Vagina (tissue), 2 donors: Measurements from ENCODE around the gene RPP40. TPM values are rescaled to one million over a fixed set of nuclear protein-coding genes. Genes with fewer than 3 reads are reported as not detected.

Source experiments
- DNase-seq, 2 donors: peaks; one replicate each; pipeline ENCODE4 v3.0.0-alpha.2; 2017; ENCODE audit errors: extremely low spot score in 2 of 2
- H3K27ac ChIP-seq: fragments of 200-600 bp; sonication (generic); one replicate; pipeline ENCODE4 v1.5.1; 2019
- H3K27me3 ChIP-seq: fragments of 200-600 bp; sonication (generic); one replicate; pipeline ENCODE4 v1.5.1; 2019
- H3K36me3 ChIP-seq, 2 donors: fragments of 200-600 bp; sonication (generic); one replicate each; pipeline ENCODE4 v1.5.1; 2017 to 2019
- H3K4me1 ChIP-seq: fragments of 200-600 bp; sonication (generic); one replicate; pipeline ENCODE4 v1.5.1; 2019
- H3K4me3 ChIP-seq, 2 donors: fragments of 200-600 bp; sonication (generic); 1 replicate in 1 of 2; 2 replicates in 1 of 2; pipeline ENCODE4 v1.5.1; 2016 to 2019
- H3K9me3 ChIP-seq: fragments of 200-600 bp; sonication (generic); one replicate; pipeline ENCODE4 v1.5.1; 2019
- POLR2A ChIP-seq, 2 donors: fragments of 450-650 bp; IDR thresholded peaks; one replicate each; pipeline ENCODE4 v1.6.1; 2017; ENCODE audit warnings: antibody characterized with exemption in 2 of 2, mild to moderate bottlenecking in 2 of 2, moderate library complexity in 2 of 2
- POLR2AphosphoS5 ChIP-seq, 2 donors: sonication (generic); formaldehyde crosslinking; IDR thresholded peaks; one replicate each; pipeline ENCODE4 v1.9.0; 2017; ENCODE audit warnings: antibody characterized with exemption in 2 of 2, mild to moderate bottlenecking in 2 of 2, low read depth in 1 of 2; ENCODE audit not compliant: insufficient read depth in 1 of 2
- intact Hi-C: fragments of 100-400 bp; cut with DNase I; formaldehyde crosslinking; loops from one replicate; pipeline ENCODE4 v1.15.1; 2023
- total RNA-seq: library from RNA; depleted of rRNA; stranded (reverse); fragments of >200 nt; gene quantifications from one replicate; pipeline ENCODE4 v1.2.3, GENCODE V29; 2016
- TF ChIP-seq, protein P1 (sequence below), 3 experiments: fragments of 450-650 bp in 2 of 3; fragments of 200-600 bp in 1 of 3; sonication (generic) in 1 of 3; IDR thresholded peaks; one replicate each; pipeline ENCODE4 v1.5.1; 2017 to 2019; ENCODE audit warnings: antibody characterized with exemption in 3 of 3, mild to moderate bottlenecking in 2 of 3, moderate library complexity in 2 of 3

Gene RPP40
- total RNA-seq, 1 donor from 2014 or later: 4.7 TPM

DNA sequence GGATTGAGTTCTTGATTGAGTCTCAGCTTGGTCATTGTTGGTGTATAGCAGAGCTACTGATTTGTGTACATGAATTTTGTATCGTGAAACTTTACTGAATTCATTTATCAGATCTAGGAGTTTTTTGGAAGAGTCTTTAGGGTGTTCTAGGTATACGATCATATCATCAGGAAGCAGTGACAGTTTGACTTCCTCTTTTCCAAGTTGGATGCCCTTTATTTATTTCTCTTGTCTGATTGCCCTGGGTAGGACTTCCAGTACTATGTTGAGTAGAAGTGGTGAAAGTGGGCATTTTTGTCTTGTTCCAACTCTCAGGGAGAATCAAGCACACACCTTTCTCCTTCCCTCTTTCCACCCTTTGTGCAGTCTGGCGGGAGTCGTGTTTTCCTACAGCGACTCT lies 26.4 kb downstream of the RPP40 start:
- Histone ChIP-seq H3K4me3 (no peak overlapping the region), H3K4me1 (no peaks in the 10 kb centered on the region), H3K27me3 (no peaks in the 10 kb centered on the region), H3K36me3 (no peaks in the 10 kb centered on the region), H3K27ac (no peak overlapping the region), H3K9me3 (peaks cover 4% of the 10 kb centered on the region)
- intact Hi-C loops: no loop called here
- no peak for DNase-seq
- TF ChIP-seq, protein P1, sequence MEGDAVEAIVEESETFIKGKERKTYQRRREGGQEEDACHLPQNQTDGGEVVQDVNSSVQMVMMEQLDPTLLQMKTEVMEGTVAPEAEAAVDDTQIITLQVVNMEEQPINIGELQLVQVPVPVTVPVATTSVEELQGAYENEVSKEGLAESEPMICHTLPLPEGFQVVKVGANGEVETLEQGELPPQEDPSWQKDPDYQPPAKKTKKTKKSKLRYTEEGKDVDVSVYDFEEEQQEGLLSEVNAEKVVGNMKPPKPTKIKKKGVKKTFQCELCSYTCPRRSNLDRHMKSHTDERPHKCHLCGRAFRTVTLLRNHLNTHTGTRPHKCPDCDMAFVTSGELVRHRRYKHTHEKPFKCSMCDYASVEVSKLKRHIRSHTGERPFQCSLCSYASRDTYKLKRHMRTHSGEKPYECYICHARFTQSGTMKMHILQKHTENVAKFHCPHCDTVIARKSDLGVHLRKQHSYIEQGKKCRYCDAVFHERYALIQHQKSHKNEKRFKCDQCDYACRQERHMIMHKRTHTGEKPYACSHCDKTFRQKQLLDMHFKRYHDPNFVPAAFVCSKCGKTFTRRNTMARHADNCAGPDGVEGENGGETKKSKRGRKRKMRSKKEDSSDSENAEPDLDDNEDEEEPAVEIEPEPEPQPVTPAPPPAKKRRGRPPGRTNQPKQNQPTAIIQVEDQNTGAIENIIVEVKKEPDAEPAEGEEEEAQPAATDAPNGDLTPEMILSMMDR (IDR thresholded peaks at IDR 0.05): no peak
- TF ChIP-seq POLR2AphosphoS5 (IDR thresholded peaks at IDR 0.05; ENCODE audit: insufficient read depth in 1 of 2, low read depth in 1 of 2) (no peak), POLR2A (IDR thresholded peaks at IDR 0.05) (no peak)

DNA sequence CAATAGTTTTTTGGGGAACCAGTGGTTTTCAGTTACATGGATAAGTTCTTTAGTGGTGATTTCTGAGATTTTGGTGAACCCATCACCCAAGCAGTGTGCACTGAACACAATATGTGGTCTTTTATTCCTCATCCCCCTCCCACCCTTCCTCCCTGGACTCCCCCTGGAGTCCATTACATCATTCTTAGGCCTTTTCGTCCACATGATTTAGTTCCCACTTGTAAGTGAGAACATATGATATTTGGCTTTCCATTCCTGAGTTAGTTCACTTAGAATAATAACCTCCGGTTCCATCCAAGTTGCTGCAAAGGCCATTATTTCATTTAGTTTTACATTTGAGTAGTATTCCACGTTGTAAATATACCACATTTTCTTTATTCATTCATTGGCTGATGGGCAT lies 28.3 kb downstream of the RPP40 start:
- TF ChIP-seq POLR2A (IDR thresholded peaks at IDR 0.05): no peak
- TF ChIP-seq, protein P1 (IDR thresholded peaks at IDR 0.05): no peak
- TF ChIP-seq POLR2AphosphoS5 (IDR thresholded peaks at IDR 0.05; ENCODE audit: insufficient read depth in 1 of 2, low read depth in 1 of 2): no peak
- Histone ChIP-seq H3K4me1 (no peaks in the 10 kb centered on the region), H3K9me3 (peaks cover 4% of the 10 kb centered on the region), H3K4me3 (no peak overlapping the region), H3K27ac (no peak overlapping the region), H3K36me3 (no peaks in the 10 kb centered on the region), H3K27me3 (no peaks in the 10 kb centered on the region)
- no peak for DNase-seq
- intact Hi-C loops: no loop called here

DNA sequence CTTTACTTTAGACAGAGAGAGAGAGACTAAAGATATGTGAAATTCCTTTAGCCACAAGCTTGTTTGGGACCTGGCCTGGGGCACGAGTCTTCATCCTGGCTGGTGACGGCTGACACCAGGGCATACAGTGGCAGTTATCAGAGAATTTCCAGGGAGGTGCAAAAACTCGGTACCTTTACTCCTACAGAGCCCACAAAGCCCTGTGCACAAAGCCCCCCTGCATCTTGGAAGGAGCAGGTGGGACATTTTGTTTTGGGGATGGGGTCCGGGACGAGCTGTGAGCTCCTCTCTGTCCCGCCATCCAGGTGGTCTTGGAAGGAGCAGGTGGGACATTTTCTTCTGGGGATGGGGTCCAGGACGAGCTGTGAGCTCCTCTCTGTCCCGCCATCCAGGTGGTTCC lies 28.9 kb downstream of the RPP40 start:
- H3K4me3 ChIP-seq: no peak overlapping the region
- no peaks in the 10 kb centered on the region for H3K4me1 ChIP-seq
- no peaks in the 10 kb centered on the region for H3K36me3 ChIP-seq
- H3K9me3 ChIP-seq: peaks cover 3% of the 10 kb centered on the region
- TF ChIP-seq POLR2A (IDR thresholded peaks at IDR 0.05) (no peak), POLR2AphosphoS5 (IDR thresholded peaks at IDR 0.05; ENCODE audit: insufficient read depth in 1 of 2, low read depth in 1 of 2) (no peak)
- TF ChIP-seq, protein P1 (IDR thresholded peaks at IDR 0.05): no peak
- DNase-seq: no peak
- no peaks in the 10 kb centered on the region for H3K27me3 ChIP-seq
- peak overlapping the region; percentile 43 for H3K27ac ChIP-seq
- intact Hi-C loops: no loop called here

DNA sequence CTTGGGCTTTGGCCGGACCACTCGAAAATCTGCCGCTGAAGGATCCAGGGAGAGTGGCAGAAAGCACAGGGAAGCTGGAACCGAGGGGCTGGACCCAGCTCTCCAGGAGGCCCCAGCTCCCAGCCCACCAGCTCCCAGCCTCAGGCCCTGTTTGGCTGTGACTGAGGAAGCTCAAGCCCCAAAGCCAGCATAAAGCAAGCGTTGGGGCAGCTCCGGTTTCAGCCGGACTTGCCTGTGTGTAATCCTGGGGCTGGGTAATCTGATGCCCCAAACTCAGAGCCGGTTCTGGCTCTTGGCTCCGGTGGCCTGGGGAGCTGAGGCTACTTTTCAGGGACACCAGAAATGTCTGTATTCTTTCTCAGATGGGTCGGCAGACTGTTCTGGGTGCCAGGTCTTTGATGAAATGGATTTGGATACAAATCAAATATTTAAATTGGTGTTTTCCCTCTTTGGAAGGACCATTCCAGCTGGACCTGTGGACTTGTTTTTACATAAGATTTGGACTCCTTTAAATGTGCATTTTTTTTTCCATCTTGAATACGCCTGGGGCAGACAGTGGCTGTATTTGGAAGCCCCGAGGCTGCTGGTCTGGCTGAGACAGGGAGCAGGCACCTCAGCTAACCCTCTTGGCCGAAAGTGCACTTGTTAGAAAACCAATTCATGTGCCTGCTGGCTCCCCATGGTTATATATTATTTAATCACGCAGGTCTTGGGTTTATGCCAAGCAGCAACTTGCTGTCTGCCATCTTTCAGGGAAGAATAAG lies 29.7 kb downstream of the RPP40 start:
- no peaks in the 10 kb centered on the region for H3K27me3 ChIP-seq
- no peaks in the 10 kb centered on the region for H3K9me3 ChIP-seq
- H3K4me1 ChIP-seq: no peaks in the 10 kb centered on the region
- no peaks in the 10 kb centered on the region for H3K36me3 ChIP-seq
- H3K27ac ChIP-seq: peak overlapping the region; percentile 43
- intact Hi-C loops: no loop called here
- no peak overlapping the region for H3K4me3 ChIP-seq
- TF ChIP-seq POLR2AphosphoS5 (IDR thresholded peaks at IDR 0.05; ENCODE audit: insufficient read depth in 1 of 2, low read depth in 1 of 2): no peak
- TF ChIP-seq, protein P1 (IDR thresholded peaks at IDR 0.05): no peak
- no peak for TF ChIP-seq POLR2A (IDR thresholded peaks at IDR 0.05)
- DNase-seq: no peak

DNA sequence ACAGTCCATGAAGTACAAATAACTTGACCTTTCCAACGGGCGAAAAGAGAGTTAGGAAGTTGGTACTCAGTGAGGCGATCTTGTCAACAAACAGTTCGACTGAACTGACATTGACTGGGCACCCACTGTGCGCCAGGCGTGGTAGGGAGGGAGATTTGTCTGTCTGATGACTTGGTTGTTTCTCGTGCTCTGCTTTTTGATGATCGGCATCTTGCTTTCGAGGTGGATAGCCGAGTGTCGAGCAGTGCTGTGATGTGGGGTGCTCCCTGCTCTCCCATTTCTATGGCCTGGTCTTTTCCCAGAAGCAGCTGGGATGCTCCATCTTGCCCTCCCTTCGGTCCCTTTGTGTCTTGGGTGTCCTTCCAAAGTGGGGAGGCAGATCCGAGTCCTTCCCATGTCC lies 30.4 kb downstream of the RPP40 start:
- H3K27me3 ChIP-seq: no peaks in the 10 kb centered on the region
- H3K27ac ChIP-seq: peak overlapping the region; percentile 43
- H3K36me3 ChIP-seq: no peaks in the 10 kb centered on the region
- no peak overlapping the region for H3K4me3 ChIP-seq
- TF ChIP-seq POLR2A (IDR thresholded peaks at IDR 0.05) (no peak), POLR2AphosphoS5 (IDR thresholded peaks at IDR 0.05; ENCODE audit: insufficient read depth in 1 of 2, low read depth in 1 of 2) (no peak)
- TF ChIP-seq, protein P1 (IDR thresholded peaks at IDR 0.05): no peak
- H3K9me3 ChIP-seq: no peaks in the 10 kb centered on the region
- intact Hi-C loops: no loop called here
- H3K4me1 ChIP-seq: no peaks in the 10 kb centered on the region
- DNase-seq: no peak
